Myocyte (in vitro differentiated cells): Measurements from ENCODE around the gene PDE9A. TPM values are rescaled to one million over a fixed set of nuclear protein-coding genes. Genes with fewer than 3 reads are reported as not detected.
A peak's percentile ranks its signal among the peaks of the same experiment; 100 is the strongest.
"Not testable (repeated sequence)": the region's sequence is repeated elsewhere in the genome, so short reads cannot be mapped to it uniquely, and the experiment has no call there.

ENCODE experiments used
- DNase-seq: peaks from one replicate; pipeline ENCODE4 v3.0.0-alpha.2; 2012; ENCODE audit warnings: low read depth
- total RNA-seq: library from RNA; depleted of rRNA; stranded (reverse); fragments of >200 nt; gene quantifications from 2 replicates; pipeline ENCODE4 v1.2.3, GENCODE V29; 2014

The PDE9A gene
- total RNA-seq, 1 donor from 2014 or later, result not detected

DNA sequence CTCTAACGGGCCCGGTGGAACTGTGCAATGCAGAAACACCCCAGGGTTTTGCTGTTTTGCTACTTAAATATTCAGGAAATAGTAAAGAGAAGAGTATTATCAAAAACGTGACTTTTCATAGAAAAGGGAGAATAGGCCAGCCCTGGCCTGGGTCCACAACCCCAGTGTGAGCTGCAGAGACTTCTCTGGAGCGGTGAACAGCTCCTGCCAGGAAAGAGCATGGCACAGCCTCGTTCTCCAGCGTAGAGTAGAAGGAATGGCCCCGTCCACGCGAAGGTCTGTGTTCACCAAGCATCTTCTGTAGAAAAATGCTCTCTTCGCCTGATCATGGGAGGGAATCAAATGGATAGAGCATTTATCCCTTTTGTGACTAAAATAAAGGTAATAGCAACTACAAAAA lies 51.4 kb downstream of the PDE9A start:
- no peak for DNase-seq

- no peak for DNase-seq
Measured at GRCh38 chr21:42705346-42705745, 51.9 kb downstream of the PDE9A start.

- no peak for DNase-seq
Measured at GRCh38 chr21:42705746-42706374, 52.4 kb downstream of the PDE9A start.

DNA sequence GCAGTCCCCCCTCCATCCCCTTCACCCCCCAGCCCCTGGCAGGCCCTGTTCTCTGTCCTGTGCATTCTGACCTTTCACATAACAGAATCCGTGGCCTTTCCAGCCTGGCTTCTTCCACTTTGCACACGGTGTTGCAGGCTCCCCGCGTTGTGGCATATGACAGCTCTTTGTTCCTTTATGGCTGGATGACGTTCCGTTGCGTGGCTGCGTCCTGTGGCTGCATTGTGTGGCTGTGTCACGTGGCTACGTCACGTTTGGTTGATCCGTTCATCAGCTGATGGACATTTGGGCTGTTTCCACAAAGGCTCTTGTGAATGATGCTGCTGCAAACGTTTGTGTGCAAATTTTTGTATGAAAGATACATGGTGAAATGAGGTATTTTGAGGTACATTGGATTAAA lies 53.3 kb downstream of the PDE9A start:
- DNase-seq, result no peak

GRCh38 chr21:42707207-42707830 lies 53.9 kb downstream of the PDE9A start:
- DNase-seq, result no peak

DNA sequence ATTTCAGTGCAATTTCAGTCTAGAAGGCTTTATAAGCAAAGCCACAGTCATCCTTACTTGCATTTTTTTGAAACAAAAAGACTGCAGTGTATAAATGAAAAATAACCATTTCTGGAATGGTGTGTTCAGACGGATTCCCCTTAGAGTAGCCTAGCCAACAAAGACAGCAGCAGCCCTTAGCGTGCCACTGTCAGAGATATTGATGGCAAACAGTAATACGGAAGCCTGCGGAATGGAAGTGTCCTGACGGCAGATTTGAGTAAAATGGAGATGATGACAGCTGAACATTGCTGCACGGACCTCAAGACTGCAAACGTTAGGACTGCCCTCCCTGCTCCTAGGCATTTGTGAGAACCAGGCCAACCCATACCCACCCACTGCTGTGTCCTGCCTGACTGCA lies 54.7 kb downstream of the PDE9A start:
- no peak for DNase-seq

DNA sequence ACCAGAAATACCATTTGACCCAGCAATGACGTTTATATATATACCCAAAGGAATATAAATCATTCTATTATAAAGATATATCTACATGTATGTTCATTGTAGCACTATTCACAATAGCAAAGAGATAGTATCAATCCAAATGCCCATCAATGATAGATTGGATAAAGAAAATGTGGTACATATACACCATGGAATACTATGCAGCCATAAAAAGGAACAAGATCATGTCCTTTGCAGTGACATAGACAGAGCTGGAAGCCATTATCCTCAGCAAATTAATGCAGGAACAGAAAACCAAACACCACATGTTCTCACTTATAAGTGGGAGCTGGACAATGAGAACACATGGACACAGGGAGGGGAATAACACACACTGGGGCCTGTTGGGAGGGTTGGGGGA lies 55.5 kb downstream of the PDE9A start:
- not testable (repeated sequence) for DNase-seq

DNA sequence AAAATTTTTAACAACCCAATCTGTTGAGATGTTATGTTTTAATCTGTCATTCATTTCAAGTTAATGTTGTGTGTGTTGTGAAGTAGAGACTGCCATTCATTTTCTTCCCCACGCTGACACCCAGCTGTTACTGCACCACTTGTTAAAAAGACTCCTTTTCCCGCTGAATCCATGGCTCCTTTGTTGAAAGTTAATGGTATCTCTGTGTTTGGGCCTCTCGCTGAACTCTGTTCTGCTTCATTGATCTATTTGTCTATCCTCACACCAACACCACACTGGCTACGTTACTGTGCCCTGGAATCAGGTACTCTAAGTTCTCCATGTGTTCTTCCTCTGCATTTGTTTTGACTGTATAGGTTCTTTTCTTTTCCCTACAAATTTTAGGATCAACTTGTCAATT lies 58.2 kb downstream of the PDE9A start:
- no peak for DNase-seq

DNA sequence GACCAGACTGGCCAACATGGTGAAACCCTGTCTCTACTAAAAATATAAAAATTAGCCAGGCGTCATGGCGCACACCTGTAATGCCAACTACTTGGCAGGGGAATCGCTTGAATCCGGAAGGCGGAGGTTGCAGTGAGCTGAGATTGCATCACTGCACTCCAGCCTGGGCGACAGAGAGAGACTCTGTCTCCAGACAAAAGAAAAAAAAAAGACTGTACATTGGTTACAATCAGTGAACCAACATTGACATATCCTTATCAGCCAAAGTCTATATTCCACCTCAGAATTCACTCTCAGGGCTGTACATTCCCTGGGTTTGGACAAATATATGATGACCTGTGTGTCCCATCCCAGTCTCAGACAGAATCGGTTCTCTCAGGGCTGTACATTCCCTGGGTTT lies 62.0 kb downstream of the PDE9A start:
- DNase-seq, result not testable (repeated sequence)

DNA sequence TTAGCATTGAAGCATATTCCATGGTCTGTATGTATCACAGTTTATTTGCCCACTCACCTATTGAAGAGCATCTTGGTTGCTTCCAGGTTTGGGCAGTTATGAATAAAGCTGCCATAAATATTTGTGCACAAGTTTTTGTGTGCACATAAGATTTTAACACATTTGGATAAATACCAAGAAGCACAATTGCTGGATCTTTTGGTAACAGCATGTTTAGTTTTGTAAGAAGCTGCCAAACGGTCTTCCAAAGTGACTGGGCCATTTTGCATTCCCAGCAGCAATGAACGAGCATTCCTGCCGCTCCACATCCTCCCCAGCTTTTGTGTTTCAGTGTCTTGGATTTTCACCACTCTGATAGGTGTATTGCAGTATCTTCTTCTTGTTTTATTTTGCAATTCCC lies 62.7 kb downstream of the PDE9A start:
- no peak for DNase-seq

DNA sequence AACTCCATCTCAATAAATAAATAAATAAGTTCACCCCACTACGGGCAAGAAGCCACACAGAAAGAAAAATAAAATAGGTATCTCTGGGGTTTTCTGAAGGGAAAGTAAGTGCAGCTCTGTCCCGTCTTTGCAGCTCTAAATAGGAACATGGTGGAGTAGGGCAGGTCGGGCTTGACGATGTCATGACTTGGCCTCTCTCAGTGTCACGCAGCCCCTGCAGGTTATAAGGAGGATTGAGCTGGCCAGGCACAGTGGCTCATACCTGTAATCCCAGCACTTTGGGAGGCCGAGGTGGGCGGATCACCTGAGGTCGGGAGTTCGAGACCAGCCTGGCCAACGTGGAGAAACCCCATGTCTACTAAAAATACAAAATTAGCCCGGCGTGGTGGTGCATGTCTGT lies 67.1 kb downstream of the PDE9A start:
- DNase-seq, result not testable (repeated sequence)

DNA sequence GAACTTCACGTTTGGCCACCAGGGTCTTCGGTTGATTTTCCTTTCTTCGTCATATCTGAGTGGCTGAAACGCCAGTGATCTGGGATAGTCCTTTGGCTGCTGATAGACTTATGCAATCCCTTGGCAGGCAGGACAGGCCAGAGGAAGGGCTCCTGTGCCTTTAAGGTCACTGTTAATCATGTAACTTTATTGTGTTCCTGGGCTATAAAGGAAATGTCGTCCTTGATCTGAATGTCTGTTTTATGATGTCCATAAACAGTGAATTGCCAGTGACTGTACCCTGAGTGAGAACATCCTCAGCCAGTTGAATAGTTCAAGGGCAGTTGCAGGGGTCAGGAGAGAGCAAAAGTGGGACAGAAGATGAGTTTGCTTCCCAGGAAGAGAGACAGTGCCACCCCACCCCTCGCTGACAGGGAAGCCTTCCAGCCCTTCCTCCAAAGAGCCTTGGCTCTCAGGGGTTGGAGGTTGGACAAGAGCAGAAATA lies 68.0 kb downstream of the PDE9A start:
- DNase-seq, result no peak

- no peak for DNase-seq
Measured at GRCh38 chr21:42722153-42722552, 68.7 kb downstream of the PDE9A start.

DNA sequence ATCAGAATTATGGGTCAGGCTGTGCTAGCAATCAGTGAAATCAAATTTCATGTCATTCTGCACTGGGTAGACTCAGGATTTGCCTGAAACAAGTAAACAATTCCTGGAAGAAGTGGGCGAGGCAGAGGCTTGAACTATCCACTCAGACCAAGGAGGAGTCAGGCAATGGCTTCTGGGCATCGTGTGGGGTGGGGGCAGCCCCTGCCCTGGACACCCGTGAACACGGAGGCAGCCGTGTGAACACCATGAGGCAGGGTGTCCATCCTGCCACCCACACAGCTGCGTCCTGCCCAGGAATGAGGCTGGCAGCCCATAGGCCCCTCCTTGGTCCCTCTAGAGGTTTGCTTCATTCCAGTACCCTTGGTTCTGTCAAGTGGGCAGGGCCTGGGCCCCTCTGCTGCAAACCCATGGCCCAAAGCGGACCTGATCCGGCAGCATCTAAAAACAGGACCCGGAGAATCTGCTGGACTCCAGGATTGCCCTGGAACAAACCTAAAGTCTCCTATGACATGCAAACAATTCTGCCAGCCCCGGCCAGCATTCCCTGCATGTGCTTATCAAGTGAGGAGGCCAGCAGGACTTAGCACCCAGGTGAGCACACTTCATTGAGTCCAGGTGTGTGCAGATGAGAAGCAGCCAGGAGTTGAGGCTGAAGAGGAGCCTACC lies 69.5 kb downstream of the PDE9A start:
- peak; percentile 2 for DNase-seq

GRCh38 chr21:42724226-42724920 lies 71.0 kb downstream of the PDE9A start:
- DNase-seq, result peak; percentile 89

- DNase-seq, result peak; percentile 5
Measured at GRCh38 chr21:42725416-42725930, 72.1 kb downstream of the PDE9A start.

DNA sequence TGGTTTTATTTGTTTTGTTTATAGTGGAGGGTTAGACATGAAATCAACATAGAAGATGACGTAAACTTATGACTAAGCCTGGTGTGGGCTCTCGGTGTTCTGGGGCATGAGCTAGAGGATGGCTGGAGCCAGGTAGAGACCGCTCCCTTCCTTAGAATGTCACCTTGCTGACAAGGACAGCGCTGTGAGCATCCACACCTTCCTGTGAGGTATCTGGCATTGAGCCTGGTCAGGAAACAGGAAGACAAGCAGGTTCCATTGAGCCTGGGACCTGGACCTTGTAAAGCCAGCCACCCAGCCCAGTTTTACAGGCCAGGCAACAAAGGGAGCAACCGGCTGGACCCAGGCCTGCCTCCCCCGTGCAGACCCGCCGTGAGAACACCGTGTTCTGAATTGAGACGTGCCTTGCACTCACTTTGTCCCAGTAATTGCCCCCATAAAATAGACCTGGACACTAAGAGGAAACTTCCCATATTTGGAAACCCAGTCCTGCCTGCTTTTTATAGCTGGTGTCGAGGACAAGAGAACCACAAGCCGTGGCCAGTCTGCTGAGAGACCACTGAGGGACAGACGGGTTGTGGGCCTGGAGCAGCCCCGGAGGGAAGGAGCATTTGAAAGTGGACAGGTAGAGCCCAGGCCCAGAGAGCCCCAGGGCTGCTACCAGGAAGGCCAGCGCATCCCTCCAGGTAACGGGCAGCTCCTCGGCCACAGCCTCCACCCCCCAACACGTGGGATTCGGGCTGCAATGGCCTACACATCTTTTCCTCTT lies 78.0 kb downstream of the PDE9A start:
- DNase-seq, result no peak

GRCh38 chr21:42732033-42732410 lies 78.6 kb downstream of the PDE9A start:
- DNase-seq, result no peak

DNA sequence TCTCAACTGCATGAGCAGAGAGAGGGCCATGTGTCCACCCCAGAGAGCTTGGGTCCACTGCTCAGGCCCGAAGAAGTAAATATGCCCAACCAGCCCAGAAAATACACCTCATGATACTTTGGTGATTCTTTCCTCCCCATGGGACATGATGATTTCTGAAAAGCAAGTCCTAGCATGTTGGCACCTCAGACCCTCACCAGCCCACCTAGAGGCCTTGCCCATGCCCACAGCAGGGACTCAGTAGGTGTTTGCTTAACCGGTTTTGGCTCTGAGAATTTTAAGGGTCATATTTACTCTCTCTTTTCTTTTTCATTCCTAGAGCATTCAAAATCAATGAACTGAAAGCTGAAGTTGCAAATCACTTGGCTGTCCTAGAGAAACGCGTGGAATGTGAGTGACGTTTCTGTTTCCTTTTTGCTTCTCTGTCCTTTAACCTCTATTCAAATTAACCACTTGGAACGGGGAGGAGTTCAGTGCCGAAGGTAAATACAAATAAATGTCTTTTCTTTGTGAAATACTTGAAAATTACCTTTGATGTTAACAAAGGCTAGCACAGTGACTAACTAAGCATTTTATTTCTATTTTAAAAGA lies 79.7 kb downstream of the PDE9A start:
- no peak for DNase-seq

- DNase-seq, result no peak
Measured at GRCh38 chr21:42733874-42734273, 80.5 kb downstream of the PDE9A start.
